Stimulated activated naive CD8-positive, alpha-beta T cell treated with anti-CD3 and anti-CD28 coated beads, Interleukin-15, amount 100 ng/mL, for 72 hours (primary cell): ENCODE data around the gene MCM10.

ENCODE experiments used
- ATAC-seq: fragments of 150-1000 bp; cut with Tn5 transposase; 2 replicates; pipeline ENCODE4 v1.10.0; 2021; ENCODE audit warnings: mild to moderate bottlenecking, moderate library complexity
- DNase-seq, 2 donors: peaks; one replicate each; pipeline ENCODE4 v3.0.0; 2021 to 2022
- H3K27ac Mint-ChIP-seq, 2 donors: one replicate each; pipeline ENCODE4 v1.8.0; 2022; ENCODE audit warnings: mild to moderate bottlenecking in 2 of 2, mixed read lengths in 2 of 2, moderate library complexity in 2 of 2
- H3K27me3 Mint-ChIP-seq: one replicate; pipeline ENCODE4 v1.8.0; 2022; ENCODE audit warnings: mixed read lengths
- H3K4me1 Mint-ChIP-seq: one replicate; pipeline ENCODE4 v1.8.0; 2022; ENCODE audit warnings: mild to moderate bottlenecking, mixed read lengths
- H3K4me3 Mint-ChIP-seq, 2 donors: one replicate each; pipeline ENCODE4 v1.8.0; 2022; ENCODE audit warnings: mild to moderate bottlenecking in 2 of 2, mixed read lengths in 2 of 2, moderate library complexity in 1 of 2
- H3K9me3 Mint-ChIP-seq, 2 donors: one replicate each; pipeline ENCODE4 v1.8.0; 2022; ENCODE audit warnings: mixed read lengths in 2 of 2

MCM10 gene

GRCh38 chr10:13189961-13190360, 28.6 kb downstream of the MCM10 start:
- ATAC-seq (no peak), DNase-seq (no peak)
- no peaks in the 10 kb centered on the region for H3K4me1 Mint-ChIP-seq
- no peaks in the 10 kb centered on the region for H3K9me3 Mint-ChIP-seq
- H3K27ac Mint-ChIP-seq, result no peak overlapping the region
- no peak overlapping the region for H3K4me3 Mint-ChIP-seq
- no peaks in the 10 kb centered on the region for H3K27me3 Mint-ChIP-seq

- Mint-ChIP-seq H3K4me1 (no peaks in the 10 kb centered on the region), H3K27ac (no peak overlapping the region), H3K27me3 (no peaks in the 10 kb centered on the region), H3K4me3 (no peak overlapping the region), H3K9me3 (no peaks in the 10 kb centered on the region)
- DNase-seq, result no peak
- ATAC-seq, result no peak
Observed at GRCh38 chr10:13190816-13191215, 29.5 kb downstream of the MCM10 start.

- H3K27ac Mint-ChIP-seq, result peak overlapping the region in 1 of 2 donors; percentile 19
- ATAC-seq (no peak), DNase-seq (no peak)
- H3K27me3 Mint-ChIP-seq, result no peaks in the 10 kb centered on the region
- no peaks in the 10 kb centered on the region for H3K9me3 Mint-ChIP-seq
- no peaks in the 10 kb centered on the region for H3K4me1 Mint-ChIP-seq
- H3K4me3 Mint-ChIP-seq, result no peak overlapping the region
Observed at GRCh38 chr10:13191362-13191761, 30.0 kb downstream of the MCM10 start.

GRCh38 chr10:13193637-13194036, 32.3 kb downstream of the MCM10 start:
- H3K4me3 Mint-ChIP-seq, result no peak overlapping the region
- no peaks in the 10 kb centered on the region for H3K27me3 Mint-ChIP-seq
- DNase-seq (no peak), ATAC-seq (no peak)
- no peaks in the 10 kb centered on the region for H3K4me1 Mint-ChIP-seq
- H3K27ac Mint-ChIP-seq, result no peak overlapping the region
- H3K9me3 Mint-ChIP-seq, result no peaks in the 10 kb centered on the region

GRCh38 chr10:13195016-13195415, 33.7 kb downstream of the MCM10 start:
- H3K4me3 Mint-ChIP-seq, result no peak overlapping the region
- ATAC-seq (no peak), DNase-seq (no peak)
- no peaks in the 10 kb centered on the region for H3K9me3 Mint-ChIP-seq
- H3K4me1 Mint-ChIP-seq, result no peaks in the 10 kb centered on the region
- H3K27ac Mint-ChIP-seq, result no peak overlapping the region
- H3K27me3 Mint-ChIP-seq, result no peaks in the 10 kb centered on the region

- no peak overlapping the region for H3K4me3 Mint-ChIP-seq
- H3K27ac Mint-ChIP-seq, result no peak overlapping the region
- H3K27me3 Mint-ChIP-seq, result no peaks in the 10 kb centered on the region
- H3K4me1 Mint-ChIP-seq, result no peaks in the 10 kb centered on the region
- no peaks in the 10 kb centered on the region for H3K9me3 Mint-ChIP-seq
- no peak for DNase-seq
- ATAC-seq, result no peak
Observed at GRCh38 chr10:13201132-13201531, 39.8 kb downstream of the MCM10 start.

- H3K27ac Mint-ChIP-seq, result peak overlapping the region in 1 of 2 donors; percentile 3
- H3K4me3 Mint-ChIP-seq, result no peak overlapping the region
- ATAC-seq (no peak), DNase-seq (no peak)
- H3K27me3 Mint-ChIP-seq, result no peaks in the 10 kb centered on the region
- no peaks in the 10 kb centered on the region for H3K9me3 Mint-ChIP-seq
- H3K4me1 Mint-ChIP-seq, result no peaks in the 10 kb centered on the region
Observed at GRCh38 chr10:13206091-13206490, 44.7 kb downstream of the MCM10 start.

- no peak for ATAC-seq
- H3K27ac Mint-ChIP-seq, result no peak overlapping the region
- no peaks in the 10 kb centered on the region for H3K27me3 Mint-ChIP-seq
- H3K4me3 Mint-ChIP-seq, result no peak overlapping the region
- no peaks in the 10 kb centered on the region for H3K4me1 Mint-ChIP-seq
- no peaks in the 10 kb centered on the region for H3K9me3 Mint-ChIP-seq
- no peak for DNase-seq
Observed at GRCh38 chr10:13206546-13207443, 45.4 kb downstream of the MCM10 start.

GRCh38 chr10:13213163-13213562, 51.8 kb downstream of the MCM10 start:
- no peak overlapping the region for H3K4me3 Mint-ChIP-seq
- no peaks in the 10 kb centered on the region for H3K4me1 Mint-ChIP-seq
- no peaks in the 10 kb centered on the region for H3K27me3 Mint-ChIP-seq
- no peak overlapping the region for H3K27ac Mint-ChIP-seq
- no peaks in the 10 kb centered on the region for H3K9me3 Mint-ChIP-seq
- no peak for DNase-seq
- ATAC-seq, result no peak

GRCh38 chr10:13218878-13219277, 57.5 kb downstream of the MCM10 start:
- Mint-ChIP-seq H3K4me3 (no peak overlapping the region), H3K27ac (no peak overlapping the region), H3K4me1 (no peaks in the 10 kb centered on the region), H3K9me3 (no peaks in the 10 kb centered on the region), H3K27me3 (no peaks in the 10 kb centered on the region)
- ATAC-seq (no peak), DNase-seq (no peak)

GRCh38 chr10:13219685-13220670, 58.6 kb downstream of the MCM10 start:
- ATAC-seq (no peak), DNase-seq (peak in 1 of 2 donors; percentile 12)
- no peak overlapping the region for H3K27ac Mint-ChIP-seq
- no peaks in the 10 kb centered on the region for H3K4me1 Mint-ChIP-seq
- H3K4me3 Mint-ChIP-seq, result no peak overlapping the region
- H3K9me3 Mint-ChIP-seq, result no peaks in the 10 kb centered on the region
- no peaks in the 10 kb centered on the region for H3K27me3 Mint-ChIP-seq

GRCh38 chr10:13221572-13221971, 60.2 kb downstream of the MCM10 start:
- Mint-ChIP-seq H3K4me1 (no peaks in the 10 kb centered on the region), H3K4me3 (no peak overlapping the region), H3K9me3 (no peaks in the 10 kb centered on the region), H3K27ac (peak overlapping the region in 1 of 2 donors; percentile 59), H3K27me3 (no peaks in the 10 kb centered on the region)
- DNase-seq (no peak), ATAC-seq (no peak)

GRCh38 chr10:13222151-13222550, 60.8 kb downstream of the MCM10 start:
- no peaks in the 10 kb centered on the region for H3K27me3 Mint-ChIP-seq
- H3K9me3 Mint-ChIP-seq, result no peaks in the 10 kb centered on the region
- DNase-seq (no peak), ATAC-seq (no peak)
- no peaks in the 10 kb centered on the region for H3K4me1 Mint-ChIP-seq
- H3K4me3 Mint-ChIP-seq, result no peak overlapping the region
- H3K27ac Mint-ChIP-seq, result no peak overlapping the region

GRCh38 chr10:13222566-13222965, 61.2 kb downstream of the MCM10 start:
- DNase-seq, result no peak

GRCh38 chr10:13223241-13223640, 61.9 kb downstream of the MCM10 start:
- no peak overlapping the region for H3K27ac Mint-ChIP-seq
- no peaks in the 10 kb centered on the region for H3K4me1 Mint-ChIP-seq
- no peaks in the 10 kb centered on the region for H3K27me3 Mint-ChIP-seq
- DNase-seq, result no peak
- no peak overlapping the region for H3K4me3 Mint-ChIP-seq
- no peak for ATAC-seq
- no peaks in the 10 kb centered on the region for H3K9me3 Mint-ChIP-seq

More at GRCh38 chr10:13222566-13222965, 61.2 kb downstream of the MCM10 start:
- no peak overlapping the region for H3K27ac Mint-ChIP-seq
- no peaks in the 10 kb centered on the region for H3K27me3 Mint-ChIP-seq
- H3K9me3 Mint-ChIP-seq, result no peaks in the 10 kb centered on the region
- no peaks in the 10 kb centered on the region for H3K4me1 Mint-ChIP-seq
- no peak for ATAC-seq
- H3K4me3 Mint-ChIP-seq, result no peak overlapping the region
